ENCODE data around the gene MID2. TPM values are rescaled to one million over a fixed set of nuclear protein-coding genes. Genes with fewer than 3 reads are reported as not detected.

The MID2 gene
- total and polyA plus RNA-seq, 2 experiments from 2014 or later, result 0.84 to 2.1 TPM

DNA sequence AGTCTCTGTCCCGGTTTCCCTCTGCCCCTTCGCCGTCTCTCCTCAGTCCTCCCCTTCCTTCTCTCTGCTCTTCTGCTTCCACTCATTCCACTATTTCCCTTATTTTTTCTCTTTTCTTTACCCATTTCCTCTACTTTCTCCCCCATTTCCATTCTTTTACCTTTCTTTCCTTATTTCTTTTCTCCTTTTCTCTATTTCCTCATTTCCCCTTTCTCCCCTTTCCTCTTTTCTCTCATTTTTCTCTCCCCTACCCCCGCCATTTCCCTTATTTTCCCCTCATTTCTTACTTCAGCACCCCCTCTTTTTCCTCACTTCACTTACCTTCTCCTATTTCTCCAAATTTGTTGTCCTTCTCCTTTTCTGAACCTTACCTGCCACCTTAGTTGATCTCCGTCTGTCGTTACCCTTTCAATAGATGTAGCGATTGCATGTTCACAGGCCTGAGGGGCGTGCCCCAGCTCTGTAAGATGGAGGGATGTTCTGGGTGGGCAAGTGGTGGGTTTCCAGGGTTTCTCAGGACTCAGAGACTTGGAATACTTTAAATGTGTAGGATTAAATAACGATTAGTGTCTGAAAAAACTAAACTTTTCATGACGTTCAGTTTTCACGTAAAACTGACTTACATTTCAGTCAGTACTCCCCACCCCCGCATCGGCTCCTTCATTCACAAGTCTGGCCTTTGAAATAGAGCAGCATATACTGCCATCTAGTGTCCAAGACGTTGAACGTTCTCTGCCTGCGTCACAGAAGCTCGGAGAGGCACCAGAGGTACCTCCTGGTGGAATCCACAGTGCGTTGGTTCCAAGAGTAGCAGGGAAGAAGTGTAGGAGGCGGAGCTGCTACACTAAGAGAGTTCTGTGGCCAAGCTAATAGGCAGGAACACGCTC, 48.8 kb upstream of the MID2 start:
- peaks cover 37% of the 10 kb centered on the region for H3K27me3 ChIP-seq (ENCODE audit: insufficient read depth)
- H3K27ac ChIP-seq (ENCODE audit: low read depth), result no peak overlapping the region
- no peaks in the 10 kb centered on the region for H3K9me2 ChIP-seq (ENCODE audit: insufficient read depth)
- no peak overlapping the region; the same call in 1 of the 2 replicates for H2AFZ ChIP-seq
- H3F3A ChIP-seq (replicated peaks; ENCODE audit: low read depth), result no peaks in the 10 kb centered on the region
- DNase-seq (ENCODE audit: low spot score) (peak; percentile 88), ATAC-seq (peak; percentile 67)
- peak overlapping the region; percentile 60 for H3K4me3 ChIP-seq
- Mint-ChIP-seq H3K36me3 (ENCODE audit: low read depth) (no peaks in the 10 kb centered on the region), H3K27ac (no peak overlapping the region), H3K4me1 (peaks cover 28% of the 10 kb centered on the region), H3K9me3 (no peaks in the 10 kb centered on the region), H3K27me3 (ENCODE audit: insufficient read depth, low read depth, poor library complexity) (peaks cover 30% of the 10 kb centered on the region), H3K4me3 (peak overlapping the region; percentile 71)
- H4K20me1 ChIP-seq (replicated peaks; ENCODE audit: insufficient read depth), result no peaks in the 10 kb centered on the region
- no peaks in the 10 kb centered on the region for H3K79me2 ChIP-seq (replicated peaks; ENCODE audit: insufficient read depth)
- H3K4me2 ChIP-seq, result peak overlapping the region; percentile 83
- no peak for TF ChIP-seq STAT1 (IDR thresholded peaks at IDR 0.05; ENCODE audit: unreplicated experiment)
- TF ChIP-seq ZNF114 (CRISPR knock-in tag; IDR thresholded peaks at IDR 0.05), result no peak
- no peak for TF ChIP-seq NANOG (IDR thresholded peaks at IDR 0.05; ENCODE audit: borderline replicate concordance)
- TF ChIP-seq, protein P1, sequence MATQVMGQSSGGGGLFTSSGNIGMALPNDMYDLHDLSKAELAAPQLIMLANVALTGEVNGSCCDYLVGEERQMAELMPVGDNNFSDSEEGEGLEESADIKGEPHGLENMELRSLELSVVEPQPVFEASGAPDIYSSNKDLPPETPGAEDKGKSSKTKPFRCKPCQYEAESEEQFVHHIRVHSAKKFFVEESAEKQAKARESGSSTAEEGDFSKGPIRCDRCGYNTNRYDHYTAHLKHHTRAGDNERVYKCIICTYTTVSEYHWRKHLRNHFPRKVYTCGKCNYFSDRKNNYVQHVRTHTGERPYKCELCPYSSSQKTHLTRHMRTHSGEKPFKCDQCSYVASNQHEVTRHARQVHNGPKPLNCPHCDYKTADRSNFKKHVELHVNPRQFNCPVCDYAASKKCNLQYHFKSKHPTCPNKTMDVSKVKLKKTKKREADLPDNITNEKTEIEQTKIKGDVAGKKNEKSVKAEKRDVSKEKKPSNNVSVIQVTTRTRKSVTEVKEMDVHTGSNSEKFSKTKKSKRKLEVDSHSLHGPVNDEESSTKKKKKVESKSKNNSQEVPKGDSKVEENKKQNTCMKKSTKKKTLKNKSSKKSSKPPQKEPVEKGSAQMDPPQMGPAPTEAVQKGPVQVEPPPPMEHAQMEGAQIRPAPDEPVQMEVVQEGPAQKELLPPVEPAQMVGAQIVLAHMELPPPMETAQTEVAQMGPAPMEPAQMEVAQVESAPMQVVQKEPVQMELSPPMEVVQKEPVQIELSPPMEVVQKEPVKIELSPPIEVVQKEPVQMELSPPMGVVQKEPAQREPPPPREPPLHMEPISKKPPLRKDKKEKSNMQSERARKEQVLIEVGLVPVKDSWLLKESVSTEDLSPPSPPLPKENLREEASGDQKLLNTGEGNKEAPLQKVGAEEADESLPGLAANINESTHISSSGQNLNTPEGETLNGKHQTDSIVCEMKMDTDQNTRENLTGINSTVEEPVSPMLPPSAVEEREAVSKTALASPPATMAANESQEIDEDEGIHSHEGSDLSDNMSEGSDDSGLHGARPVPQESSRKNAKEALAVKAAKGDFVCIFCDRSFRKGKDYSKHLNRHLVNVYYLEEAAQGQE (IDR thresholded peaks at IDR 0.05; ENCODE audit: unreplicated experiment), result no peak
- TF ChIP-seq, protein P2, sequence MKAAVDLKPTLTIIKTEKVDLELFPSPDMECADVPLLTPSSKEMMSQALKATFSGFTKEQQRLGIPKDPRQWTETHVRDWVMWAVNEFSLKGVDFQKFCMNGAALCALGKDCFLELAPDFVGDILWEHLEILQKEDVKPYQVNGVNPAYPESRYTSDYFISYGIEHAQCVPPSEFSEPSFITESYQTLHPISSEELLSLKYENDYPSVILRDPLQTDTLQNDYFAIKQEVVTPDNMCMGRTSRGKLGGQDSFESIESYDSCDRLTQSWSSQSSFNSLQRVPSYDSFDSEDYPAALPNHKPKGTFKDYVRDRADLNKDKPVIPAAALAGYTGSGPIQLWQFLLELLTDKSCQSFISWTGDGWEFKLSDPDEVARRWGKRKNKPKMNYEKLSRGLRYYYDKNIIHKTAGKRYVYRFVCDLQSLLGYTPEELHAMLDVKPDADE (IDR thresholded peaks at IDR 0.05), result no peak
- peak; percentile 67 to 82 for TF ChIP-seq CTCF (conservative IDR thresholded peaks at IDR 0.05; ENCODE audit: low read depth in 2 of 2)
- TF ChIP-seq ZNF331 (CRISPR knock-in tag; IDR thresholded peaks at IDR 0.05; ENCODE audit: low read depth), result no peak
- no peak for TF ChIP-seq POLR2AphosphoS5 (IDR thresholded peaks at IDR 0.05; ENCODE audit: low read depth)
- TF ChIP-seq JUNB (IDR thresholded peaks at IDR 0.05; ENCODE audit: unreplicated experiment), result no peak
- no peak for TF ChIP-seq EZH2phosphoT487 (IDR thresholded peaks at IDR 0.05; ENCODE audit: unreplicated experiment)
- TF ChIP-seq CREB1 (CRISPR knock-in tag; IDR thresholded peaks at IDR 0.05; ENCODE audit: low read depth), result peak; percentile 75
- TF ChIP-seq EZH2 (IDR thresholded peaks at IDR 0.05; ENCODE audit: low read depth, unreplicated experiment), result peak; percentile 52
- TF ChIP-seq, protein P3, sequence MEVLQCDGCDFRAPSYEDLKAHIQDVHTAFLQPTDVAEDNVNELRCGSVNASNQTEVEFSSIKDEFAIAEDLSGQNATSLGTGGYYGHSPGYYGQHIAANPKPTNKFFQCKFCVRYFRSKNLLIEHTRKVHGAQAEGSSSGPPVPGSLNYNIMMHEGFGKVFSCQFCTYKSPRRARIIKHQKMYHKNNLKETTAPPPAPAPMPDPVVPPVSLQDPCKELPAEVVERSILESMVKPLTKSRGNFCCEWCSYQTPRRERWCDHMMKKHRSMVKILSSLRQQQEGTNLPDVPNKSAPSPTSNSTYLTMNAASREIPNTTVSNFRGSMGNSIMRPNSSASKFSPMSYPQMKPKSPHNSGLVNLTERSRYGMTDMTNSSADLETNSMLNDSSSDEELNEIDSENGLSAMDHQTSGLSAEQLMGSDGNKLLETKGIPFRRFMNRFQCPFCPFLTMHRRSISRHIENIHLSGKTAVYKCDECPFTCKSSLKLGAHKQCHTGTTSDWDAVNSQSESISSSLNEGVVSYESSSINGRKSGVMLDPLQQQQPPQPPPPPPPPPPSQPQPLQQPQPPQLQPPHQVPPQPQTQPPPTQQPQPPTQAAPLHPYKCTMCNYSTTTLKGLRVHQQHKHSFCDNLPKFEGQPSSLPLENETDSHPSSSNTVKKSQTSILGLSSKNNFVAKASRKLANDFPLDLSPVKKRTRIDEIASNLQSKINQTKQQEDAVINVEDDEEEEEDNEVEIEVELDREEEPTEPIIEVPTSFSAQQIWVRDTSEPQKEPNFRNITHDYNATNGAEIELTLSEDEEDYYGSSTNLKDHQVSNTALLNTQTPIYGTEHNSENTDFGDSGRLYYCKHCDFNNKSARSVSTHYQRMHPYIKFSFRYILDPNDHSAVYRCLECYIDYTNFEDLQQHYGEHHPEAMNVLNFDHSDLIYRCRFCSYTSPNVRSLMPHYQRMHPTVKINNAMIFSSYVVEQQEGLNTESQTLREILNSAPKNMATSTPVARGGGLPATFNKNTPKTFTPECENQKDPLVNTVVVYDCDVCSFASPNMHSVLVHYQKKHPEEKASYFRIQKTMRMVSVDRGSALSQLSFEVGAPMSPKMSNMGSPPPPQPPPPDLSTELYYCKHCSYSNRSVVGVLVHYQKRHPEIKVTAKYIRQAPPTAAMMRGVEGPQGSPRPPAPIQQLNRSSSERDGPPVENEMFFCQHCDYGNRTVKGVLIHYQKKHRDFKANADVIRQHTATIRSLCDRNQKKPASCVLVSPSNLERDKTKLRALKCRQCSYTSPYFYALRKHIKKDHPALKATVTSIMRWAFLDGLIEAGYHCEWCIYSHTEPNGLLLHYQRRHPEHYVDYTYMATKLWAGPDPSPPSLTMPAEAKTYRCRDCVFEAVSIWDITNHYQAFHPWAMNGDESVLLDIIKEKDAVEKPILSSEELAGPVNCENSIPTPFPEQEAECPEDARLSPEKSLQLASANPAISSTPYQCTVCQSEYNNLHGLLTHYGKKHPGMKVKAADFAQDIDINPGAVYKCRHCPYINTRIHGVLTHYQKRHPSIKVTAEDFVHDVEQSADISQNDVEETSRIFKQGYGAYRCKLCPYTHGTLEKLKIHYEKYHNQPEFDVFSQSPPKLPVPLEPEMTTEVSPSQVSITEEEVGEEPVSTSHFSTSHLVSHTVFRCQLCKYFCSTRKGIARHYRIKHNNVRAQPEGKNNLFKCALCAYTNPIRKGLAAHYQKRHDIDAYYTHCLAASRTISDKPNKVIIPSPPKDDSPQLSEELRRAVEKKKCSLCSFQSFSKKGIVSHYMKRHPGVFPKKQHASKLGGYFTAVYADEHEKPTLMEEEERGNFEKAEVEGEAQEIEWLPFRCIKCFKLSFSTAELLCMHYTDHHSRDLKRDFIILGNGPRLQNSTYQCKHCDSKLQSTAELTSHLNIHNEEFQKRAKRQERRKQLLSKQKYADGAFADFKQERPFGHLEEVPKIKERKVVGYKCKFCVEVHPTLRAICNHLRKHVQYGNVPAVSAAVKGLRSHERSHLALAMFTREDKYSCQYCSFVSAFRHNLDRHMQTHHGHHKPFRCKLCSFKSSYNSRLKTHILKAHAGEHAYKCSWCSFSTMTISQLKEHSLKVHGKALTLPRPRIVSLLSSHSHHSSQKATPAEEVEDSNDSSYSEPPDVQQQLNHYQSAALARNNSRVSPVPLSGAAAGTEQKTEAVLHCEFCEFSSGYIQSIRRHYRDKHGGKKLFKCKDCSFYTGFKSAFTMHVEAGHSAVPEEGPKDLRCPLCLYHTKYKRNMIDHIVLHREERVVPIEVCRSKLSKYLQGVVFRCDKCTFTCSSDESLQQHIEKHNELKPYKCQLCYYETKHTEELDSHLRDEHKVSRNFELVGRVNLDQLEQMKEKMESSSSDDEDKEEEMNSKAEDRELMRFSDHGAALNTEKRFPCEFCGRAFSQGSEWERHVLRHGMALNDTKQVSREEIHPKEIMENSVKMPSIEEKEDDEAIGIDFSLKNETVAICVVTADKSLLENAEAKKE (CRISPR knock-in tag; IDR thresholded peaks at IDR 0.05), result peak; percentile 51; the same call in 1 of the 2 replicates
- peaks cover 26% of the 10 kb centered on the region for H3K4me1 ChIP-seq (ENCODE audit: insufficient read depth)
- no peaks in the 10 kb centered on the region for H3K36me3 ChIP-seq (ENCODE audit: insufficient read depth)
